HL-60/S4 treated with phorbol 12-myristate 13-acetate at 8.2 ng/mL for 4 days and 3 days (cell line): ENCODE measurements around the gene DUSP8.
"Not testable (repeated sequence)": the region's sequence is repeated elsewhere in the genome, so short reads cannot be mapped to it uniquely, and the experiment has no call there.

Experiments used
- in situ Hi-C: fragments of 300-500 bp; cut with MboI; formaldehyde crosslinking; loops from 2 replicates; pipeline ENCODE4 v1.15.0; 2022; ENCODE audit warnings: low sequenced_read_pairs

Gene DUSP8

DNA sequence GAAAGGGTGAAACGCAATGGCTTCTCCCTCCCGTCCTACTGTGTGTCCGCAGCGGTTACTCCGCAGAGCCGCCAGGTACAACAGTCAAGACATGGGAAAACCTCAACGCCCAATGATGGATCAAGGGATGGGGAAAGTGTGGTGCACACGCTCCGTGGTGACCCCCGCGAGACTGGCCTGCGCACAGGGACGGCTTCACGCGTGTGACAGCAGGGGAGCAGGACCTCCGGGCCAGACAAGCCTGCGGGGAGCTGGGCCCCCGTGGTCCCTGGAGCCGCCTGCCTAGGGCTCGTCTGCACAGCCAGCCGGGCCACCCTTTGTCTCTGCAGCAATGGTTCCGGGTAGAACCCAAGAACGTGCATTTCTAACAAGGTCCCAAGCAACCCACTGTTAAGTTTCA, 53.8 kb downstream of the DUSP8 start:
- in situ Hi-C loops, result no loop called here

DNA sequence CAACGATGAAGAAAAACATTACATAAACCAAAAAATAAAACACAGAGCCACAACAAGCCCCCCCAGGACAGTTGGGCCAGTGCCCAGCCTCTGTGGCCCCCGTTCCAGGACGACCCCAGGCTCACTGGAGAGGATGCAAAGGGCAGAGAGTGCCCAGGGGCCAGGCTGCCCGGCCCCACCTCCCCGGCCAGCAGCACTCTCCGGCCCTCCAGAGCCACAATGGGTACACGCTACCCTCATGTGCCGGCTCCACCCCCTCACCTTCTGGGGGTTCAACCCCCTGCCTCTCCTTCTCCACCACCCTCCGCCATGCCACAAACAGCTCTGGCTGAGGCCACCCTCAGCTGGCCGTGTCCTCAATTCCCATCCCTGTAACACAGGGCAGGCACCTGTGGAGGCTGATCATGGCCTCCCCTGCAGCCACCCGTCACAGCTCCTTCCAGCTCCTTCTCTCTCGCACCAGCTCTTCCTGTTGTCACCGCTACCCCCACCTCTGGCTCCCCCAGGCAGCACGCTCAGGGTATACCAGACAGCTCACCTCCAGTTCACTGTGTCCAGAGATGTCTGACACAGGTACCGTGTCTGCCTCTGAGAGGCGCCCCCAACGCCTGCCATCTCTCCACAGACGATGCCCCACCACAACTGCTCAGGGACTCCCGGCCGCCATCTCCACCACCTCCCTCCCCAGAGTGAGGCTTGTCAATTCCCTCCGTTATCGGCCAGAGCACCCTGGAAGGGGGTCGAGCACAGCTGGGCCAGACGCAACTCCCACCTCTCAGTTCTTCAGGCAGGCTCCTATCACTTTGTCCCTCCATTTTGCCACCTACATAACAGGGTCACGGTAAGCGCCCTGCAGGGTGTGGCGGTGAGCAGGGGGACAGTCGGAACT, 54.7 kb downstream of the DUSP8 start:
- in situ Hi-C loops, result no loop called here

DNA sequence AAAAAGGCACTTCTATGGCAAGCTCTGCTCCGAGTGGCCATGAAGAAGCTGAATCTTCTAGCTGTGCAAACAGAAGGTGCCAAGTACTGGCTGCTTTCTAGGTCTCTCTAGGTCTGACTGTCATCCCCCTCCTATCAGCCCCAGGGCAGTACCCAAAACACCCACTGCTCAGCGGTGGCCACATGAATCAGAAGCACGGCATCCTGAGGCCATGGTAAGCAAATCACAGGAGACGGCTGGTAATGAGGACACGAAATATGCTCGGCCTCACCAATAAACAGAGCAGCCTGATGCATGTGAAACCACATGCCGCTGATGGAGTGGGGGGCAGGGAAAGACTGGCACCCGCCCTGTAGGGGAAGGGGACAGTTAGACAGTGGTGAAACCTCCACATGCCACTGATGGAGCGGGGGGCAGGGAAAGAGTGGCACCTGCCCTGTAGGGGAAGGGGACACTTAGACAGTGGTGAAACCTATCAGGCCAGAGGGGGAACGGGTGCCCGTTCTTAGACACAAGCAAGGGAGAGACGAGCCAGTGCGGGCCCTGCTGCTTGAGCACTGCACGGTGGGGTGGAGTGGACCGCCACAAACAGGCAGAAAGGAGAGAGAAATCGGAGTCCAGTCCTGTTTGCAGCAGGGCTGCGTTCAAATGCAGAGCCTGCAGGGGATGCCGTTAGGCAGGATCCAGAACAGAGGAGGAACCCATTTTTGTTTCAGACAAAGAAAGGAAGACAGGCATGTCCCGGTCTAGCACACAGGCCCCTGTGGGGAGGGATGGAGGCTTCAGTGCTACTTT, 55.6 kb downstream of the DUSP8 start:
- in situ Hi-C loops, result no loop called here

DNA sequence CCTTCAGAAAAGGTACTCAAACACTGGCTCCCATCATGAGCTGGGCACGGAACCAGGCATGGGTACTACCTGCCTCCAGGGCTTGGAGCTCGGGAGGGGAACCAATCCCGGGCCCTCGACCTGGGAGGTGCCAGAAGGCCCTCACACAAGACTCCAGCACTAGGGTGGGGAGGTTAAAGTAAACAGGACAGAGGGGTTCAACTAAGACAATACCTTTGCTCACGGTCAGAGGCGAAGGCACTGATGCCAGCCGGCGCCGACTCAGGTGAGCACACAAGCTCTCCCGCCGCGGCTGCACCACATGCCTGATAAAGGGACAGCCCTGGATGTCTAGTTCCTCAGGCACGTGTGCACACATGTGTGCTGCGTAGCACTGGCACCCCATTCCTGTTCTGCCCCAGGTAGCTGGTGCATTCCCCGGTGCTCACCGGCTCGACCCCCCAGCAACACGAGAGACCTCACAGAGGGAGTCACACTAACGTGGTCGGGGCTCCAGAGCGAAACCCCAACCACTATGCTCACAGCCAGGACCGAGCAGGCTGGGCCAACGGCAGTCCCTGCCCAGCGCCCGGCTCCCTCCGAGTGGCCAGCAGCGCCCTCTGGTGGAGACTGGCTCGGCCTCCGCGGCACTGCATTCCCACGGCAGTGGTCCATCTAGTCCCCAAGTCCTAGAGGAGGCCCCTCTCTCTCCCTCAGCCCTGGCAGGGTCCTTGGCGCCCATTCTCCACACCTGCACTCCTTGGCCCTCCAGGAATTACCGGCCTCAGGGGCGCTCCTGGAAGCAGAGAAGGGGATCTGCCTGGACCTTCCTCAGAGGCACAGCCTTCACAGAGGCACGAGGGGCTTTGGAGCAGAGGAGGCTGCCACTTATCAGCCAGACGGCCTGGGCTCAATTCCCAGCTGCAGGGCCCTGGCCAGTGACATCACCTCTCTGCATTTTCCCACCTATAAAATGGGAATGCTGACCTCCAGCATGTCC, 56.7 kb downstream of the DUSP8 start:
- in situ Hi-C loops, result no loop called here

DNA sequence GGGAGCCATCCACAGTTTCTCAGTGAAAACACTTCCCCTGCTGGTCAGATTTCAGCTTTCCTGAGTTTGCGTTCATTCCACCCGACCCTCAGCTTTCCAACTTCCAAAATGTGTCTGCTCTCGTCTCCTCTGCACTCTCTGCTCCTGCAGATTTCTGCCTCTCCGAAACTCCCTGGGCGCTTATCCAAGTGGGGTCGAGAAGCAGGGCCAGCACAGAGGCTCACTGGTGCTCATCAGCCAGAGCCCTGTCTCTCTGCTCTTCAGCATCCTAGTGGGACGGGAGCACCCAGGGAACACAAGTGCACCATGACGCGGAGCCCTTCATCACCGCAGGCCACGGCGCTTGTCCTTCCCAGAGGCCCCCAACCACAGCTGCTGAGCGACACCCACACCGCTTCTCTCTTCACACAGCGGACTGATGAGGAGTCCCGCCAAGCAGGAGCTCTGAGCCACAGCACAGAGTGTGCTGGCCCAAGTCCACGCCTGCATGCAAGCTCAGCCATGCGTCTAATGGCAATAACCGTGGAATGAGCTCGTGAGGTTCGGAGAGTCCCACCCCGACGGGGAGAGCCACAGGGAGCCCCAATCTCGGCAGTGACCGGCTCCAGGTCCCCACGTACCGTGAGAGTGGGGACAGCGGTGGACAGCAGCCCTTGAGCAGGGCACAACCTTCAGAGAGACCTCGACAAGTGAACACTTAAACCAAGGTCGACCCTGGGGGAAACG, 57.6 kb downstream of the DUSP8 start:
- in situ Hi-C loops, result no loop called here

DNA sequence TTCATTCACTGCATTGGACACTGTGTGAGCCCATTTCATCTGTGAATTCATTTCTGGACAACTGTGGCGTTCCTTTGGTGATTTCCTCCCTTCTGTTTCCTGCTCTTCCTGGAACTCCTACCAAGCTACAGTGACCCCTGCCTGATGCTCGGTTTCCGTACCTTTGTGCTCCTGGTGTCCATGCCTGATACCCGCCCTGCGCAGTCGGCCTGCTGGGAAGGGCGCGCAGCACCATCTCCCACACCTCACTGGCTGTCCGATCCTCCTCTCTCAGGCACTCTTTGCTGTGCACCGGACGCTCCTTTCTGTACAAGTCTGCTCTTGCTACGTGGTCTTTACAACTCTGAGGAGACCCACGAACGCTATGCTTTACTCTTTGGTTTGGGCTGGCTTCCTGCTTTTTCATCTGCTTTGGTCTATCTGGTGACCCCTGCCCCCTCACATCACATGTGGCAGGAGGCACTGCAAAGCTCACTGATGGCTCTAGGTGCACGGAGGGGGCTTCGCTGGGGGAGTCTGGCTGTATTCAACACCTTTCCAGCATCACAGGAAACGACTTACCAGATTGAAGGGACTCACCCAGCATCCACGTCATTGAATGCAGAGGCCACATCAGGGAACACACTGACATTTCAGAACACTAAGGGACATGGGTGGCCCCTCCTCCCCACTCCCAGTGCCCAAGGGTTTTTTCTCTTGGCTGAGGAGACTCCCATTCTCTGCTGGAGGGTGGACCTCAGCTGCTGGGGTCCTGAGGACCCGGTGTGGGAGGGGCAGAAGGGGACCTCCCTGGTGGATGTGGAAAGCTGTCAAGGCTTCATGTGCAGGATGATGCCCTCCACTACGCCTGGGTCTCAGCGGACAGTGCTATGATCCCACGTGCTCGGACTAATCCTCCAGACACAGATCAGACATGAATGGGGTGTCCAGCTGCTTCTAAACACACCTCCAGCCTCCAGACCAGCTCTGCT, 58.5 kb downstream of the DUSP8 start:
- in situ Hi-C loops, result no loop called here

DNA sequence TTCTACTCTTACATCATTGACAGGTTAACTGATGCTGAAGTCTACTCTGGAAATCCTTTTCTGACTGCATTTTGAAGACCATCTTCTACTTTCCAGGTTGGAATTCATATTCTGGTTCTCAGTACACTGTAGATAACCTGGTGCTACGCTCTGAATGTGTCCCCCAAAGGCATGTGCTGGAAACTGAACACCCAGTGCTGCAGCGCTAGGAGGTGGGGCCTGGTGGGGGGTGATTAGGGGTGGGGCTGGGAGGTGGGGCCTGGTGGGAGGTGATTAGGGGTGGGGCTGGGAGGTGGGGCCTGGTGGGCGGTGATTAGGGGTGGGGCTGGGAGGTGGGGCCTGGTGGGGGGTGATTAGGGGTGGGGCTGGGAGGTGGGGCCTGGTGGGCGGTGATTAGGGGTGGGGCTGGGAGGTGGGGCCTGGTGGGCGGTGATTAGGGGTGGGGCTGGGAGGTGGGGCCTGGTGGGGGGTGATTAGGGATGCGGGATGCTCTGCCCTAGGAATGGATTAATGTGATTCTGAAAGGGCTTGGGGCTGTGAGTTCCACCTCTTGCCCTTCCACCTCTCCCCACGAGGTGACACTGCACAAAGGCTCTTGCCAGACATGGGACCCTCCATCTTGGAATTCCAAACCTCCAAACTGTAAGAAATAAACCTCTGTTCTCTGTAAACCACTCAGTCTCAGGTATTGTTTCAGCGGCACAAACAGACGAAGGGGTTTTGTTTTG, 59.4 kb downstream of the DUSP8 start:
- in situ Hi-C loops, result not testable (repeated sequence)

DNA sequence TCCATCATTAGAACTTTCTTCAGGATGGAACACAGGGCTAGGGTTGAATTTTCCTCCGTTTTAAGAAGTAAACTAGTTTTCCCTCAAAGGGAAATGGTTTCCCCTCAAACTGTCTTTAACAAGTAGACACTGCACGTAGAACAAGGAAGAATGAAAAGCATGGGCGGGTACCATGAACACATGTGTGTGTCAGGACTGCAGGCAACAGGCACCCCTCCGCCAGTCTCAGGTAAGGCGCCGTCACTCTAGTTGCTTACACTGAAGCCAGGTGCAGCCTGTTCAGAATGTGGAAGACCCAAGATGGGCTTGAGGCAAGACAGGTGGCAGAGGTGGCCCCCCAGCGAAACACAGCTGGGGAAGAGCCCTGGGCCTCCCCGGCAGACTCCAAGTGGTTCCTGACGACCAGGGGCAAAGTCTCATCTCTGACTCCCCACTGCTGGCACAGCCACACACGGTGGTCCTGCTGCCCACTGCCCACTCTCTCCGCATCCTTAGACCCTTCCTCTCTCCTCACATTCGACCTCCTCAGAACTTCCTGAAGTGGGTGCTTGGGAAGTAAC, 60.1 kb downstream of the DUSP8 start:
- in situ Hi-C loops, result no loop called here

DNA sequence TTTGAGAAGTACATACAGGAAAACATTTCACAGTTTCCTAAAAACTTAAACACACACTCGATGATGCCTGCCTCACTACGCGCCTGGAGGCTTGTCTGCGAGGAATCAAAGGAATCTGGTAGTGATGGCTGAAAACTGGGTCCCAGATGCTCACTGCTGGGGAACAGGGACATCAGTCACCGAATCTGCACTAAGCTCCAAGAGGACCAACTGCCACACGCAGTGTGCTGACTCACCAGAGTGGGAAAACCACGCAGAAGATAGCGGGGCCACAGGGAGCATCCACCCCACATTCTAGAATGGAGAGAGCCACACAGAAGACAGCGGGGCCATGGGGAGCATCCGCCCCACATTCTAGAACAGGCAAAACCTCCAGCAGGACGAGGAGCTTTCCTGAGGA, 61.1 kb downstream of the DUSP8 start:
- in situ Hi-C loops, result no loop called here

DNA sequence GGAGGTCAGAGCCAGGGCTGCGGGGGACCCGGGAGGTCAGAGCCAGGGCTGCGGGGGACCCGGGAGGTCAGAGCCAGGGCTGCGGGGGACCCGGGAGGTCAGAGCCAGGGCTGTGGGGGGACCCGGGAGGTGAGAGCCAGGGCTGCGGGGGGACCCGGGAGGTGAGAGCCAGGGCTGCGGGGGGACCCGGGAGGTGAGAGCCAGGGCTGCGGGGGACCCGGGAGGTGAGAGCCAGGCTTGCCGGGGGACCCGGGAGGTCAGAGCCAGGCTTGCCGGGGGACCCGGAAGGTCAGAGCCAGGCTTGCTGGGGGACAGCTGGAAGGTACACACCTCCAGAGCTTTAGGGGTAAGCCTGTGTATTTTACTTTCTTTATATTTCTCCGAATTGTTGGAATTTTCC, 61.7 kb downstream of the DUSP8 start:
- in situ Hi-C loops, result not testable (repeated sequence)

DNA sequence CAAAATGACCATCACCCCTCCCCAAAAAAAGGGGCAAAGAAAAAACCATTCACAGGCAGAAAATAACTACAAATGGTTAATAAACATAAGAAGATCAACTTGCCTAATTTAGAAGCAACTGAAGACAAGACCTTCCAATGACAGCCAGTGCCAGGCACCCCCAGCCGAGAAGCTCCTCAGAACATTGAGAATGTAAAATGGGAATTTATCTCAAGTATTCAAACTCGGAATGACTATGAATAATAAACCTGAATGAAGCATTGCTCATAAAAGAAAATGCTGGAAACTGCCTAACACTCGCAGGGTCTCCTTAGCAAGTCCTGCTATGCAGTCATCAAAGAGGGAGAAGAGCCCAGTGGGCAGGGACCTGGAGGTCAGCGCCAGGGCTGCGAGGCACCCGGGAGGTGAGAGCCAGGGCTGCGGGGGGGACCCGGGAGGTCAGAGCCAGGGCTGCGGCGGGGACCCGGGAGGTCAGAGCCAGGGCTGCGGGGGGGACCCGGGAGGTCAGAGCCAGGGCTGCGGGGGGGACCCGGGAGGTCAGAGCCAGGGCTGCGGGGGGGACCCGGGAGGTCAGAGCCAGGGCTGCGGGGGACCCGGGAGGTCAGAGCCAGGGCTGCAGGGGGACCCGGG, 62.3 kb downstream of the DUSP8 start:
- in situ Hi-C loops, result no loop called here

DNA sequence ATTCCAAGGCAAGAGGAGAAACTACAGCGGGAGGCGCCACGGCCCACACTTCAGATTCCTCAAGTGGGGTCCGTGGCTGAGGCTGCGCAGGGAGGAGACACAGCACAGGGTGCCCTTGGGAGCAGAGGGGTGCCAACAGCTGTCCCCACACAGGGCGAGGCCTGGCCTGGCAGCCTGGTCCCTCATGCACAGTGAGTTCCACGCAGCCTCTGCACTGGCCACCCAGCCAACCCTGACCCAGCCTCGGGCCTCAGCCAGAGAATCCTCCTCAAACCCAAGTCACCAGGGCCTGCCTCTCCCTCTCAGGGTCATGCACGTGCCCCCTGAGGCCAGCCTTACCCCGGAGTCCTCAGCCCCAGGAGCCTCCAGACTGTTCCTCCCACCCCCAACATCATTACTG, 63.1 kb downstream of the DUSP8 start:
- in situ Hi-C loops, result no loop called here

DNA sequence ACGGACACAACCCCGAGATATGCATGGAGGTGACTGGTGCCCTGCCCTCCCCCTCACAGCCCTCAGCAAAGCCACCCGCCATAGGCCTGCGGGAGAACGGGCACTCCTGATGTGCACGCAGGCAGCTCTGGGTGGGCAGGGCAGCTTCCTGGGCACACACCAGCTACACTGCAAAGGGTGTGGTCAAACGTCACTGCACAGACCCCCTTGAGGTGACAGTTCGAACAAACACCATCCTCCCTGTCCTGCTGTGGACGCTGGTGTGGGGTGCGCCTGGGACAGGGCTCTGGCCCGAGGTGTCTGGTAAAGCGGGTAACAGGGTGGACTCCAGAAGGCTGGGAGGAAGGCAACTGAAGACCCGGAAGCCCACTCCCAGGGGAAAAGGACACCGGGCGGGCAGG, 63.6 kb downstream of the DUSP8 start:
- in situ Hi-C loops, result no loop called here

DNA sequence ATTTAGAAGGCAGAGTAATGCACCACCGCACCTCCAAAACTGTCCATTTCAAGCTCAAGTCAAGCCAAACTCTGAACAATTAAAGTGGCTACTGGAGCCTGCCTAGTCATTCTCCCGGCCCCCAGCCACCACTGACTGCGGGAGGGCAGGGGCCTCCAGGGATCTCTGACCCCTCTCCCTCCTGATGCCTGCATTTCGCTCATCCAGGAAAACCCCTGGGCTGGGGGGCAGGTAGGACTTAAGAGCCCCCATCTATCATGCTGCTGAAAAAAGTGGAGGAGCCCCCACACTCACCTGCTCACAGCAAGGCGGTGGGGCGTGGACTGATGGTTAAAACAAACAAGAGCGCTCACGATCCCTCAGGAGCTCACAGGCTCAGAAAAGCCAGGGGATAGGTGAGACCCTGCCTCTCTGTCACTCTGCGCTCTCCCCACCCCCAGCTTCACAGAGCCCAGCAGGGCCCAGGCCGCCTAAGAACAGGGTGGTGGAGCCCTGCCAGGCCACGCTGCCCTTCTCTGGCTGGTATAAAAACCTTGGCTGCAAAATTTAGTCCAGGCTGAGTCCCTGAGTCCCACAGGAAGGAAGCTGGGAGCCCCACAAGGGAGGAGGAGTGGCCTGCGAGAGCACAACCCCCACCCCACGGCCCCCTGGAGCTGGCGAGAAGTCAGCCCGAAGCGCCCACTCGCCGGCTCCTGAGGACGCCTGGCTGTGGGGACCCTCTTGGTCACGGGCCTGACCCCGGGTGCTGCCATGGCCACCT, 64.5 kb downstream of the DUSP8 start:
- in situ Hi-C loops, result no loop called here

DNA sequence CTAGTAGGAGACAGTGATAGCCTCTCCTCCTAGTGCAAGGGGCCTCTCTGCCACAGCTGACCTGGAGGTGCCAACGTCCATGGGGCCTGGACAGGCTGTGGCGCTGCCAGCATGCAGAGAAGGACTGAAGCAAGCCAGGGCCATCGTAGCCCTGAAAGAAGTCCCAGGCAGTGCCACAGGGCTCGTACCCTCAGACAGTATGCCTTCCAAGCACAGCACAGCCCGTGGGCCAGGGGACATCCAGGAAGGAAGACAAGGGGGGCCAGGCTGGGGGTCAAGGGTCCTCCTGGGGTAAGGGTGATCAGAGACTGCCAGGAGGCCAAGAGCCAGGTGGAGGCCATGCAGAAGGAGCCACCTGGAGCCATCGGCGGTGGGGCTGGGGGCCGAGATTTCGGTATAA, 65.1 kb downstream of the DUSP8 start:
- in situ Hi-C loops, result no loop called here

DNA sequence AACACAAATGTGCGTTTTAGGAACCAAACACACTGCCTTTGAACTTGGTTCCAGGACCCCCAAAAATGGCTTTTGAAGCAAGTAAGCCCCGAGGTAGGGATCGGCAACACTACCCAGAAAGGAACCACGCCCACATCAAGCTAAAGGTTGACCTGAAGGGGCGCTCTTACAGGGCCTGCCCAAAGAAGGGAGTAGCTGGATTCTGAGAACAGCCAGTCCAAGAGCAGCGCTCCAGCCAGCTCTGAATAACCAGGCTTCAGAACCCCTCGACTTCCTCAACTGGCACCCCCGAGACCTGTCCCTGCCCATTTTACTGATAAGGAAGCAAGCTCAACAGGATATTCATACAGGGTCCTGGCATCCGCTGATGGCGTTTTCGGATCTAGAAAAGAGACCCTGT, 66.6 kb downstream of the DUSP8 start:
- in situ Hi-C loops, result no loop called here
